ENCODE measurements around the gene ATP8A2. TPM values are rescaled to one million over a fixed set of nuclear protein-coding genes. Genes with fewer than 3 reads are reported as not detected.
"Not testable (repeated sequence)": the region's sequence is repeated elsewhere in the genome, so short reads cannot be mapped to it uniquely, and the experiment has no call there.

Gene ATP8A2
- total RNA-seq, 2 donors from 2014 or later, result 0.25 to 0.33 TPM

GRCh38 chr13:25943081-25943480 is 571.3 kb downstream of the ATP8A2 start:
- ATAC-seq (no peak), DNase-seq (ENCODE audit: low spot score in 2 of 2) (no peak)
- Mint-ChIP-seq H3K27ac (no peak overlapping the region), H3K36me3 (no peaks in the 10 kb centered on the region), H3K9me3 (peaks cover 5 to 7% of the 10 kb centered on the region in 2 donors)

DNA sequence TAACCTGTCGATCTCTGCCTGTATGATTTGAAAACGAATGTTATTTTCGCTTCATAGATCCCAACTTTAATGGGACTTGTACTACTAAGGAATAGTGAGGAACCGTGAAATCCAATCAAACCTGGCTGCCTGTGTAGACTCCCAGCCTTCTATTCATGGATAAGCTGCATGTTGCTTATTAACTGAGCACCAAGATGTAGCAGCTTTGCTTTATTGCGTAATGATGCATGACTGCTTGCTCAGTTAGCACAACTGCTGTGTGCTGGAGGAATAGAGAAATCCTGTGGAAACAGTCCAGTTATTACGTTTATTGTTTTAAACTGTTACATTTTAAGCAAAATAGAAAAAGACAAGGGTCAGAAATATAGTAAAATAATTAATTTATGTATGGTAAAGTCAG is 571.9 kb downstream of the ATP8A2 start:
- ATAC-seq, result no peak

GRCh38 chr13:25945596-25945995 is 573.8 kb downstream of the ATP8A2 start:
- Mint-ChIP-seq H3K36me3 (no peaks in the 10 kb centered on the region), H3K27ac (no peak overlapping the region), H3K9me3 (no peaks in the 10 kb centered on the region)
- DNase-seq (ENCODE audit: low spot score in 2 of 2) (no peak), ATAC-seq (no peak)

More for the DNA sequence above, 571.9 kb downstream of the ATP8A2 start:
- H3K36me3 Mint-ChIP-seq, result no peaks in the 10 kb centered on the region
- peaks cover 5 to 7% of the 10 kb centered on the region in 2 donors for H3K9me3 Mint-ChIP-seq
- no peak overlapping the region for H3K27ac Mint-ChIP-seq
- DNase-seq (ENCODE audit: low spot score in 2 of 2), result no peak

DNA sequence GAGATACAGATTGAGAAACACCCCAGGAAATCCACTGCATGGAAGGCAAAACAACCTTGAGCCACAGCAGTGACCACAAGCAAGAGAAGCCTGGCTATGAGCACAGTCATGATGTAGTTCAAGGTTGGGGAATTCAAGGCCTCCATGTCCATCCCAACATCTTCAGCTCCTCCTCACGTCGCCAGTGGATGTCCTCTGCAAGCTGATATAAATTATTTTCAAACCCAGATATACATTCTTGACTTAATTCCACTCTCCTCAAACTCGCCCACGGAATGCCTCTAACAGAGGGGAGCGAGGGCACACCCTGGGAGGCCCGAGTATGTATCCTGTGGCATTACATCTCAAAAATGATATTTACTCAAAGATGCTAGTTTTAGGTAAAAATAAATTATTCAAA is 574.5 kb downstream of the ATP8A2 start:
- no peak for ATAC-seq

DNA sequence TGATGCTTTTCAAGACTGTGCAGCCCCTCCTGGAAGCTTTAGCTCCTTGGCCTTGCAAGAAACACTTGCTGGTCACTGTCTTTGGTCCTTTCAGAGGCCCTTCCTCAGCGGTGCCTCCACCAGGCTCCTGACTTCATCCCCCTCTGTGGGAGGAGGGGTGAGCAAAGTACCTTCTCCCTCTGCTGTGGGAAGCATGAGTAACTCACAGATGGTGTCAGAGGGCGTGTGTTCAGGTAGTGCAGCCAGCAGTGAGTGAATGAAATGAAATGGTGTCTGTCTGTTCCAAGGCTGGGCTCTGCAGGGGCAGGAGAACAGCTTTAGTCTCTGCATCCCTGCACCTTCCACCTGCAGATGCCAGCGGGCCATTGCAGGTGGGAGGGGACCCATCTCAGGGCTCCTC is 577.1 kb downstream of the ATP8A2 start:
- Mint-ChIP-seq H3K27ac (no peak overlapping the region), H3K36me3 (no peaks in the 10 kb centered on the region), H3K9me3 (no peaks in the 10 kb centered on the region)
- ATAC-seq (peak in 1 of 2 donors; percentile 28), DNase-seq (ENCODE audit: low spot score in 2 of 2) (no peak)

More for the DNA sequence above, 574.5 kb downstream of the ATP8A2 start:
- Mint-ChIP-seq H3K9me3 (no peaks in the 10 kb centered on the region), H3K27ac (no peak overlapping the region), H3K36me3 (no peaks in the 10 kb centered on the region)
- no peak for DNase-seq (ENCODE audit: low spot score in 2 of 2)

GRCh38 chr13:25951831-25952230 is 580.1 kb downstream of the ATP8A2 start:
- no peak for DNase-seq (ENCODE audit: low spot score in 2 of 2)
- no peak for ATAC-seq
- H3K36me3 Mint-ChIP-seq, result peaks cover 0 to 6% of the 10 kb centered on the region in 2 donors
- H3K9me3 Mint-ChIP-seq, result peaks cover 0 to 5% of the 10 kb centered on the region in 2 donors
- no peak overlapping the region for H3K27ac Mint-ChIP-seq

GRCh38 chr13:25954080-25954479 is 582.3 kb downstream of the ATP8A2 start:
- DNase-seq (ENCODE audit: low spot score in 2 of 2); H3K27ac Mint-ChIP-seq; ATAC-seq; H3K36me3 Mint-ChIP-seq; H3K9me3 Mint-ChIP-seq: not testable (repeated sequence)

GRCh38 chr13:25954943-25955342 is 583.2 kb downstream of the ATP8A2 start:
- H3K36me3 Mint-ChIP-seq; ATAC-seq; DNase-seq (ENCODE audit: low spot score in 2 of 2); H3K27ac Mint-ChIP-seq; H3K9me3 Mint-ChIP-seq: not testable (repeated sequence)

GRCh38 chr13:25958986-25959385 is 587.2 kb downstream of the ATP8A2 start:
- Mint-ChIP-seq H3K27ac (peak overlapping the region in 1 of 2 donors; percentile 13), H3K36me3 (peaks cover 0 to 9% of the 10 kb centered on the region in 2 donors), H3K9me3 (peaks cover 0 to 9% of the 10 kb centered on the region in 2 donors)
- ATAC-seq, result no peak
- no peak for DNase-seq (ENCODE audit: low spot score in 2 of 2)

GRCh38 chr13:25961294-25961693 is 589.5 kb downstream of the ATP8A2 start:
- no peak for DNase-seq (ENCODE audit: low spot score in 2 of 2)
- ATAC-seq, result no peak
- Mint-ChIP-seq H3K27ac (no peak overlapping the region), H3K36me3 (peaks cover 0 to 6% of the 10 kb centered on the region in 2 donors), H3K9me3 (peaks cover 0 to 4% of the 10 kb centered on the region in 2 donors)

DNA sequence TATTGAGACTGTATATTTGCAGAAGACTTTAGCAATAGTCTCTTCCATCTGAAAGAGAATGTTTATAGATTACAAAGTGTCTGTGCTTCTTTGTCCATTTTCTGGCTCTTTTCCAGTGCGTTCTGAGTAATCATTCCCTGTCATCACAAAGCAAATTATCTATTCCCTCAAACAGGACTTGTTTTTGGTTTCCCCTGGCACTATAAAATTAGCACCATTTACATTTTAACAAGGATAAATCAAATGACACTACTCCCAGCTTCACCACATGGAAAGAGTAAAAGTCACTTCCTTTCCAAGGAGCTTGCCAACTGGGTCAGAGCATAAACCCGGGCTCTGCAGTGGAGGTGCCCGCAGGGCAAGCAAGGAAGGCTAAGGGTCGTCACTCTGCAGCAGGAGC is 591.9 kb downstream of the ATP8A2 start:
- Mint-ChIP-seq H3K9me3 (peaks cover 0 to 4% of the 10 kb centered on the region in 2 donors), H3K27ac (no peak overlapping the region), H3K36me3 (no peaks in the 10 kb centered on the region)
- no peak for DNase-seq (ENCODE audit: low spot score in 2 of 2)
- no peak for ATAC-seq

DNA sequence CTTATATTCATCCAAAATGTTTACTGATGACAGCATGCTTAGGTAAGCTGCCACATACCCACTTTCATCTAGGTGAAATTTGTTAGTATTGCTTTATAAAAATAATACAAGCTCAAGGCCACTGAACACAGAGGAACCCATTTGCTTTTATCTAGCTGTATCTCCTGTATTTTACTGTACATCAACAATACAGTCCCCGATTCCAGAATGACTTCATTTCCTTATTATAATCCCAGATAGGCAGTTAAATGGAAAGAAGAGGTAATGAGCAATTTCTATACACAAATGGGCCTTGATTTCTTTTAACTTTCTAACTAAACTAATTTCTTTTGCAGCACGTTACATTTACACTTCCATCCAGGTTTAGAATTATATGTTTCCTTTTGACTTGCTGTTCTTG is 593.8 kb downstream of the ATP8A2 start:
- no peak overlapping the region for H3K27ac Mint-ChIP-seq
- no peak for ATAC-seq
- no peak for DNase-seq (ENCODE audit: low spot score in 2 of 2)
- no peaks in the 10 kb centered on the region for H3K36me3 Mint-ChIP-seq
- H3K9me3 Mint-ChIP-seq, result no peaks in the 10 kb centered on the region

DNA sequence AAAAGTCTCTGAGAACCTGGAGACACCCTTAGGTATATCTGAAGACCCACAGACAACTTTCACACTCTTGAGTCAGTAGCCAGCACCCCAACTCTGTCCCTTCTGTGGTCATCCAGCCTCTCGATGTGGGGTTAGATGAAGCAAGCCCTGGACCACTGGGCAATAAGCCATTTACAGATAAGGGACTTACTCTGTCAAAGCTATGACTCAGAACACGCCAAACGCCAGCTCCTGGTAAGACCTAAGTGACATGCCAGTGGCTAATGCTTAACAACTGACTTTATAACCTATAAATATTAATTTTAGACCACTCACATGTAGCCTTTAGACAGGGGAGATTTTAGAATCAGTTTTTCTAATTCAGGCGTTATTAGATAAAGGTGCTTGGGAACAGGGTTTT is 594.3 kb downstream of the ATP8A2 start:
- no peak for DNase-seq (ENCODE audit: low spot score in 2 of 2)
- no peak for ATAC-seq
- no peak overlapping the region for H3K27ac Mint-ChIP-seq
- no peaks in the 10 kb centered on the region for H3K9me3 Mint-ChIP-seq
- H3K36me3 Mint-ChIP-seq, result no peaks in the 10 kb centered on the region

GRCh38 chr13:25967144-25967543 is 595.4 kb downstream of the ATP8A2 start:
- DNase-seq (ENCODE audit: low spot score in 2 of 2) (no peak), ATAC-seq (no peak)
- H3K27ac Mint-ChIP-seq, result no peak overlapping the region
- H3K9me3 Mint-ChIP-seq, result no peaks in the 10 kb centered on the region
- no peaks in the 10 kb centered on the region for H3K36me3 Mint-ChIP-seq

DNA sequence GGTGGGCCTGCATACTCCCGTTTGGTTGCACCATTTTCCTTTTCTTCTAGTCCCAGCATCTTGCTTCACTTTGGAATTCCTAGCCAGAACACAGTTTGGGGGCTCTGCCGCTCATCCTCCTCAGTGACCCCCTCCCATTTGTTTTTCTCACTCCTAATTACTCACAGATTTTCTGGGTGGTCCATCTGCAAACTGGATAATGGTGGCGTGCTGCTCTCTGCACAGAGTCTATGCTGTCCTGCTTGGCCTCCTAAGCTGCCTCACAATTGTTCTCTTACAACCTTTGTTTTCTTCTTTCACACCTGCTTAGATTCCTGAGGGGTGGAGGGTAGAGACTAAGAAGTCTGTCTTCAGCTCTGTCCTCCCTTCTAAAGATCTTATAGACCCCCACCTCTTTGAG is 599.3 kb downstream of the ATP8A2 start:
- no peak for DNase-seq (ENCODE audit: low spot score in 2 of 2)
- Mint-ChIP-seq H3K36me3 (no peaks in the 10 kb centered on the region), H3K27ac (peak overlapping the region in 1 of 2 donors; percentile 19), H3K9me3 (no peaks in the 10 kb centered on the region)
- ATAC-seq, result peak in 1 of 2 donors; percentile 4

DNA sequence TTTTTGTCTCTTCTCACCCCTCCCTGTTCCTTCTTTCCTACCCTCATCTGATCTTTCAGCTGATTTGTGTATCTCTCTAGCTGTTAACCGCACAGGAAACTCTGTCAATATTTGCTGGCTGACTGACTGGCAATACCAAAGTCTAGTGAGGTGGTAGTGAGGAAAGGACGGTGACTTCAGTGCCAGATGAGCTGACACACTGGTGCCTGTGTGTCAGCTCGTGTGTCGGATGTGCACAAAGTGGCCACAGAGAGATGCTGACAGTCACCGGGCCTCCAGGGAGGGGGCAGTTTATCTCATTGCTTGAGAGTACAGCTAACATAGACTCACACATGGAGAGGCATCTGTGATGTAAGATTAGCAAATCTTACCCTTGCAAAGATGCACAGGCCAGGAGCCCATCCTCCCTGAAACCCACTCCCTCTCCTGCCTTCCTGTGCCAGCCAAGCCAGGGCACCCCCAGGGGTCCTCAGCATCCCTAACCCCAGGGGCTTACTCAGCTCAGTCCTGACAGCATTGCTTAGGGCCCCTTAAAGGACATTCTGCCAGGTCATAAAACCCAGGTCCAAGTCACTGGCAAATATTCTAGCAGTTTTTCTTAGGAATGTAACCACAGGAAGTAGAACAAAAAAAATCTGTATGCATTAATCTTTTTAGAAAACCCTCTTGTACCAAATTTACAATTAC is 599.8 kb downstream of the ATP8A2 start:
- peak; percentile 81 for ATAC-seq
- Mint-ChIP-seq H3K27ac (peak overlapping the region in 1 of 2 donors; percentile 19), H3K36me3 (no peaks in the 10 kb centered on the region)

DNA sequence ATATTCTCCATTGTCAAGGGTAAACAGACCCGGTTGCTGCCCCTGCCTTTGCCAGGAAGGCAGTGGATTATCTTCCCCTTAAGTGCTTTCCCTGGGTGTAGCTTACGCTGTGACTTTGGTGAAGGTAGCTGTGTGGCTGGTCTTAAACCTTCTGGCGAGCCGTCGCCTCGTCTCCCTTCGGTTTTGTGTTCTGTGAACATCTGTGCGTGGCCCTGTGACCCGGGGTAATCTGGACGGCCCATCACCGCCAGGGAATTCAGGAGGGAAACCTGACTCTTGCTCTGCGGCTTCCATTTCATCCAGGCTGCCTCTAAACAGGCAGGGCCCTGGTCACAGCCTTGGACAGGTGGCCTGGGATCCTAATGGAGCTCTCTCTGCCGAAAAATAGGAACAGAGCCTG is 601.3 kb downstream of the ATP8A2 start:
- DNase-seq (ENCODE audit: low spot score in 2 of 2) (no peak), ATAC-seq (no peak)
- Mint-ChIP-seq H3K27ac (peak overlapping the region in 1 of 2 donors; percentile 67), H3K9me3 (no peaks in the 10 kb centered on the region), H3K36me3 (no peaks in the 10 kb centered on the region)

More for the DNA sequence above, 599.8 kb downstream of the ATP8A2 start:
- no peaks in the 10 kb centered on the region for H3K9me3 Mint-ChIP-seq
- peak in 1 of 2 donors; percentile 20 for DNase-seq (ENCODE audit: low spot score in 2 of 2)

- H3K36me3 Mint-ChIP-seq, result no peaks in the 10 kb centered on the region
- ATAC-seq, result peak; percentile 66 to 81
- DNase-seq (ENCODE audit: low spot score in 2 of 2), result no peak
- no peaks in the 10 kb centered on the region for H3K9me3 Mint-ChIP-seq
- peak overlapping the region in 1 of 2 donors; percentile 67 for H3K27ac Mint-ChIP-seq
Measured at GRCh38 chr13:25973576-25973975, 601.8 kb downstream of the ATP8A2 start.

Data from activated naive CD4-positive, alpha-beta T cell treated with anti-CD3 and anti-CD28 coated beads, Interleukin-2, amount 50 U/mL, for 72 hours (primary cell).